Bronchial epithelial cell (primary cell): Measurements from ENCODE around the gene ZNF516. TPM values are rescaled to one million over a fixed set of nuclear protein-coding genes. Genes with fewer than 3 reads are reported as not detected.

Experiments used
- DNase-seq: peaks from one replicate; pipeline ENCODE4 v3.0.0-alpha.2; 2010; ENCODE audit warnings: low read depth
- FAIRE-seq: peaks from 2 replicates; lab custom pipeline; 2011; peaks lifted over from hg19 to GRCh38; lab: Jason Lieb, UNC
- H3K27me3 ChIP-seq: 2 replicates; pipeline ENCODE4 v1.5.1; 2011; ENCODE audit warnings: low read length; ENCODE audit not compliant: control insufficient read depth, insufficient read depth
- H3K36me3 ChIP-seq: 2 replicates; pipeline ENCODE4 v1.5.1; 2011; ENCODE audit warnings: low read length; ENCODE audit not compliant: control insufficient read depth, insufficient read depth
- H3K4me3 ChIP-seq: 2 replicates; pipeline ENCODE4 v1.5.1; 2011; ENCODE audit warnings: mild to moderate bottlenecking, low read depth, low read length, control low read depth
- total RNA-seq: library from RNA; depleted of rRNA; stranded (reverse); fragments of >200 nt; gene quantifications from 2 replicates; pipeline ENCODE4 v1.2.1, GENCODE V29; 2014
- TF ChIP-seq, protein P1 (sequence below): IDR thresholded peaks from 2 replicates; pipeline ENCODE4 v1.5.1; 2011; ENCODE audit warnings: mild to moderate bottlenecking, moderate library complexity, low read length, control low read depth, inconsistent platforms; ENCODE audit not compliant: insufficient read depth, severe bottlenecking

ZNF516 gene
- total RNA-seq, 1 donor from 2014 or later = 16.6 TPM

DNA sequence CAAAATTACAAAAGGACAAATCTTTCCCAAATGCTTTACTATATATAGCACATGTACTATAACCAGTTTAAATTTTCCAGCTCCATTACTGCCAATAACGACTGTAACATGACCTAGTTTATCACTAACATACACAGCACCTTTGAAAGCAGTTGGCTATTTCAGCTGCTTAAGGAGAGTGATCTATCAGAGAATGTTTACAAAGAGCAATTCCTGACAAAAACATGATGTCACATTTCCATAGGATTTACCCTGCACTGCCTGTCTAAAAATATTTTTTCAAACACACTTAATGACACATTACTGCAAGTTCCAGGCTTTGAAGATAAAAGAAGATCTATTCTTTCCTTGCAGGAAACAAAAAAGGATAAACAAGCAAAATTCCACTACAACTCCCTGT is 40.6 kb downstream of the ZNF516 start:
- Histone ChIP-seq H3K36me3 (peaks cover 1% of the 10 kb centered on the region), H3K4me3 (no peak overlapping the region), H3K27me3 (no peaks in the 10 kb centered on the region)
- DNase-seq (no peak), FAIRE-seq (no peak)
- TF ChIP-seq, protein P1, sequence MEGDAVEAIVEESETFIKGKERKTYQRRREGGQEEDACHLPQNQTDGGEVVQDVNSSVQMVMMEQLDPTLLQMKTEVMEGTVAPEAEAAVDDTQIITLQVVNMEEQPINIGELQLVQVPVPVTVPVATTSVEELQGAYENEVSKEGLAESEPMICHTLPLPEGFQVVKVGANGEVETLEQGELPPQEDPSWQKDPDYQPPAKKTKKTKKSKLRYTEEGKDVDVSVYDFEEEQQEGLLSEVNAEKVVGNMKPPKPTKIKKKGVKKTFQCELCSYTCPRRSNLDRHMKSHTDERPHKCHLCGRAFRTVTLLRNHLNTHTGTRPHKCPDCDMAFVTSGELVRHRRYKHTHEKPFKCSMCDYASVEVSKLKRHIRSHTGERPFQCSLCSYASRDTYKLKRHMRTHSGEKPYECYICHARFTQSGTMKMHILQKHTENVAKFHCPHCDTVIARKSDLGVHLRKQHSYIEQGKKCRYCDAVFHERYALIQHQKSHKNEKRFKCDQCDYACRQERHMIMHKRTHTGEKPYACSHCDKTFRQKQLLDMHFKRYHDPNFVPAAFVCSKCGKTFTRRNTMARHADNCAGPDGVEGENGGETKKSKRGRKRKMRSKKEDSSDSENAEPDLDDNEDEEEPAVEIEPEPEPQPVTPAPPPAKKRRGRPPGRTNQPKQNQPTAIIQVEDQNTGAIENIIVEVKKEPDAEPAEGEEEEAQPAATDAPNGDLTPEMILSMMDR = no peak

DNA sequence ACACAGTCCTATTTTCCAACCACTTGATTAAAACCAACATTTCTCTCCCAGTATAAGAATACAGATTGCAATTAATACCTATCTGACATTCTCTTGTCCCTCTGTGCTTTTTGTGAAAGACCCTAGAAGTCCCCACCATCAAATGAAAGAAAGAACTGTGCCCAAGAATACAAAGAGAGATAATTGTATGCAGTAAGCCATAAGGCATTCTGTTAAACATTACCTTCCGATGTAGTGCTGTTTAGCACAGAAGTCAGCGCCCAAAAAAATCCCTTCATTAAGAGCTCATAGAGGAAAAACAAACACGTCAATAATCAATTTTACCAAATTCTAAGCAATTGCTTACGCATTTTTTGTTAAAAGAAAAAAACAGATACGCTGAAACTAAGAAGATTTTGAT is 41.1 kb downstream of the ZNF516 start:
- Histone ChIP-seq H3K4me3 (no peak overlapping the region), H3K36me3 (peaks cover 1% of the 10 kb centered on the region), H3K27me3 (no peaks in the 10 kb centered on the region)
- TF ChIP-seq, protein P1 = no peak
- no peak for FAIRE-seq
- no peak for DNase-seq

DNA sequence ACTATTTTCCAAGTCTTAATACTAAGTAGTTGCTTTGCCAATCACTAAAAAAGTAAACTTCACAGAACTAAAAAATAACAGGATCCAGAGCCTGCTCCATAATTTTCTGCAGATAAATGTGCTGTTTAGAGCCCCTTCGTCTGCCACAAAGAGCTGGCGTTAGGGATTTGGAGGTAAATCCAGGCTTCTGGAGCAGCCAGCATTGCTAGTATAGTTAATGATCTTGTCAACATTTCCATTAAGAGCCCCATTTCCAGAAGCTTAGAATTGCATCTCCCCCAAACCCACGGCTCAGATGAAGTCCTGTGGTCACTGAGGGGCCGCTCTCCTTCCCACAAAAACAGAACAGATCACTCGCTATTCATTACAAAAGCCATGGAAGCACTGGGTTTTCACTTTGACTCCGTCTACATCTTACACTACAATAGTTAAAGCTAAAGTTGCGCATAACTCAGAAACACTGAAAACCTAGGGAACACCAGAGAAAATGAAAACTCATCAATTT is 41.9 kb downstream of the ZNF516 start:
- TF ChIP-seq, protein P1 = no peak
- no peak for FAIRE-seq
- no peak for DNase-seq
- H3K36me3 ChIP-seq = no peaks in the 10 kb centered on the region
- H3K4me3 ChIP-seq = no peak overlapping the region
- no peaks in the 10 kb centered on the region for H3K27me3 ChIP-seq

DNA sequence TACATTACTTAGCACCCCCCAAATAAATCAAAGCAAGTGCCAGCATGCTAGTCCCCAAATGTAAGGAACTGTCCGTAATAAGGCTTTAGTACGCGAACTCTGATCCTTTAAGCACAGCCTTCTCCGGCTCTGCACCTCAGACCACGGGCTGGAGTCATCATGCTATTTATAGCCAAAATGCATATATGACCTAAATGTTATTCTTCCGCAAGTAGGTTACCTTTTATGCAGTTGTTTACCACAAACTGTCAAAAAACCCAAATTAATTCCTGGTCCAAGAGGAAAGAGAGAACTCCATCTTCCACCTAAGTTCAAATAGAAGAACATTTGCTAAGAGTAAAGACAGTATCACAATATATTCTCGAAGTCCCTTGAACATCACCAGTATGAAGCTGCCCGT is 42.7 kb downstream of the ZNF516 start:
- Histone ChIP-seq H3K36me3 (no peaks in the 10 kb centered on the region), H3K4me3 (no peak overlapping the region), H3K27me3 (no peaks in the 10 kb centered on the region)
- TF ChIP-seq, protein P1 = no peak
- FAIRE-seq (no peak), DNase-seq (no peak)

DNA sequence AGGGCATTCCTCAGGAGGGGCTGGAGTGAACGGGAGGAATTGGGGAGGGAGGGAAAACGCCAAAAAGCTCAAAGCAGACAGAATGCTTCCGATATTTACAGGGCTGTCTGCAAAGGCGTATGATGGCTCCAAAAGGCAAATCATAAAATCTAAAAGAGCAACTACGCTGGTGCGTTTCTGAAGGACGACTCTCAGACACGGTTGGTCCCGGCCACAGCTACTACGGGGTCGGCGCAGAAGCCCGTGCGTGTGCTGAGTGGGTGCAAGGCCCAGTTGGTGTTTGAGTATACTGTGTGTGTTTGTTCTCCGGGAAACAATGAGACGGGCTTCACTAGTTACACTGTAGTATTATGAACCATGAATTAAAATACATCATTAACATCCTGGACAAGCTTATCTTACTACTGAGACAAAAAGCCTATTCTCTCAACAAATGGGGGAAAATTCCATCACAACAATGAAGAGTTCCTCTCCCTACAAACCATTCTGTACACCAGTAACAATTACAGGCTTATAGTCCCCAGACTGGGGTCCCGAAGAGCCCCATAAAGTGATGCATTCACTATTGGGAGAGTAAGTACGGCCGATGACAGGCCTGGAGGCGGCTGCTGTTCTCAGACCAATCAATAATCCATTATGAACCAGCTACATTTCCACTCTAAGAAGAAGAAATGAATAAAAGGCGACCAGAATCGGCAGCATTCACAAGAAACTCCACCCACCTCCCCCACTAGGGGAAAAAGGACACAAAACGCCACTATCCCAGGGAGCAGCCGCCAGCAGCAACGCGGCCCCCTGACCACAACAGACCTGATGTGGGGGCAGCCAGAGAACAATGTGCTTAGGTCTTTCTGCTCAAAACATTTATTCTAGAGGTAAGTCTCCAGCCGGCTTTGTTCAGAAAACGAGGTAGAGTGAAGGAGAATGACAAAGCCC is 43.4 kb downstream of the ZNF516 start:
- H3K27me3 ChIP-seq = no peaks in the 10 kb centered on the region
- no peaks in the 10 kb centered on the region for H3K36me3 ChIP-seq
- TF ChIP-seq, protein P1 = no peak
- H3K4me3 ChIP-seq = peak overlapping the region; percentile 35
- no peak for FAIRE-seq
- no peak for DNase-seq
